UCSD-AML1 (cell line): Measurements from ENCODE around the gene PHYKPL.
A peak's percentile ranks its signal among the peaks of the same experiment; 100 is the strongest.

Experiments
- DNase-seq: peaks from one replicate; lab custom pipeline; 2025; ENCODE audit not compliant: unreplicated experiment; lab: John Stamatoyannopoulos, UW

The PHYKPL gene

GRCh38 chr5:178232124-178232919, at the start of gene PHYKPL:
TSS of gene PHYKPL (minus strand) at chr5:178232802. CDS start at chr5:178232550, 252 bp downstream.
- peak; percentile 86 for DNase-seq

- DNase-seq: no peak
Observed at GRCh38 chr5:178282391-178282790, 49.8 kb upstream of the PHYKPL start.

- no peak for DNase-seq
Observed at GRCh38 chr5:178281331-178281730, 48.7 kb upstream of the PHYKPL start.

GRCh38 chr5:178280631-178281030, 48.0 kb upstream of the PHYKPL start:
- no peak for DNase-seq

GRCh38 chr5:178279723-178280438, 47.3 kb upstream of the PHYKPL start:
- peak; percentile 81 for DNase-seq

- DNase-seq: no peak
Observed at GRCh38 chr5:178279026-178279722, 46.6 kb upstream of the PHYKPL start.

GRCh38 chr5:178278358-178279023, 45.9 kb upstream of the PHYKPL start:
- DNase-seq: no peak

- DNase-seq: no peak
Observed at GRCh38 chr5:178277866-178278265, 45.3 kb upstream of the PHYKPL start.

- no peak for DNase-seq
Observed at GRCh38 chr5:178277346-178277745, 44.7 kb upstream of the PHYKPL start.

- no peak for DNase-seq
Observed at GRCh38 chr5:178274781-178275537, 42.4 kb upstream of the PHYKPL start.

- DNase-seq: no peak
Observed at GRCh38 chr5:178273665-178274541, 41.3 kb upstream of the PHYKPL start.

GRCh38 chr5:178273041-178273440, 40.4 kb upstream of the PHYKPL start:
- DNase-seq: no peak

- no peak for DNase-seq
Observed at GRCh38 chr5:178272591-178272990, 40.0 kb upstream of the PHYKPL start.

GRCh38 chr5:178271726-178272479, 39.3 kb upstream of the PHYKPL start:
- no peak for DNase-seq

GRCh38 chr5:178271231-178271630, 38.6 kb upstream of the PHYKPL start:
- DNase-seq: no peak

- DNase-seq: no peak
Observed at GRCh38 chr5:178269499-178269898, 36.9 kb upstream of the PHYKPL start.

- no peak for DNase-seq
Observed at GRCh38 chr5:178267876-178268275, 35.3 kb upstream of the PHYKPL start.

GRCh38 chr5:178267245-178267644, 34.6 kb upstream of the PHYKPL start:
- no peak for DNase-seq

GRCh38 chr5:178266581-178266980, 34.0 kb upstream of the PHYKPL start:
- no peak for DNase-seq
